Measurements from ENCODE around the gene SPECC1. TPM values are rescaled to one million over a fixed set of nuclear protein-coding genes. Genes with fewer than 3 reads are reported as not detected.

SPECC1 gene
- total and polyA plus RNA-seq, 10 of the 15 experiments (the other 5 are each of a cell fraction or from before 2014, with no cell fraction given): 6.4 to 40.6 (median 23.9) TPM

DNA sequence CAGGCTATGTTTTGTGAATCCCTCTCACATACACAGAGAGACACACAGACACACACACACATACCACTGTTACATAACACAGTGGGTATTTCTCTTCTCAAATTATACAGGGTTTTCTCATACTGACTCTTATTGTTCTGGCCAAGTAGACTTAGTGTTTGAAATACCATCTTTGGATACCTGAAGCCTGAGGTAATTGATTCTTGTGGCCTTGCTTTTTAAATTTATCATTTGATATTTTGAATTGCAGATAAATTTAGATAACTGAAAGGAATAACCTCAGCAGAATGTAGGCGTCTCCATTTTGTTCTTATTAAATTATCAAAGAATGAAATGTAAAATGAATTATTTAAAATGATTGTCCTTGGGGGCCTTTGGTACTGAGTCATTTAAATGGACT is 234.4 kb downstream of the SPECC1 start:
- Histone ChIP-seq H4K20me1 (ENCODE audit: control insufficient read depth, insufficient read depth) (no peaks in the 10 kb centered on the region; the same call in 1 of the 2 replicates), H2AFZ (ENCODE audit: control insufficient read depth, low read depth, low read length) (no peak overlapping the region), H3K36me3 (ENCODE audit: control insufficient read depth in 2 of 2, insufficient read depth in 2 of 2, low read length in 1 of 2) (no peaks in the 10 kb centered on the region; a peak in 1 of 4 replicates), H3K27me3 (replicated peaks in 1 of 2; ENCODE audit: control insufficient read depth in 2 of 2, insufficient read depth in 2 of 2, low read length in 1 of 2) (no peaks in the 10 kb centered on the region), H3K27ac (ENCODE audit: control insufficient read depth, insufficient read depth) (no peak overlapping the region), H3K4me1 (ENCODE audit: control insufficient read depth, insufficient read depth, low read length) (no peaks in the 10 kb centered on the region), H3K4me3 (no peak overlapping the region), H3K79me2 (ENCODE audit: control insufficient read depth, insufficient read depth, low read length) (no peaks in the 10 kb centered on the region), H3K9ac (ENCODE audit: control insufficient read depth, insufficient read depth, low read length) (no peak overlapping the region), H3K9me3 (replicated peaks; ENCODE audit: control insufficient read depth, insufficient read depth, low read length) (no peaks in the 10 kb centered on the region), H3K4me2 (ENCODE audit: control insufficient read depth, insufficient read depth) (no peak overlapping the region)
- RAD21 ChIA-PET (ENCODE audit: unreplicated experiment): no interaction called here
- WGBS (ENCODE audit: insufficient coverage, insufficient replicate concordance, low lambda C conversion rate, missing lambda C conversion rate): 95% methylated on average over 1 of the region's 1 CpG
- SMC1A ChIA-PET (ENCODE audit: uncharacterized antibody, unreplicated experiment): no interaction called here
- ATAC-seq (no peak), FAIRE-seq (no peak), DNase-seq (ENCODE audit: low read depth, low spot score) (no peak)
- in situ Hi-C loops (cut with MboI) (no loop called here), intact Hi-C loops (cut with micrococcal nuclease; ENCODE audit: unreplicated experiment) (no loop called here)
- TF ChIP-seq IKZF2 (IDR thresholded peaks at IDR 0.05) (no peak), ZNF384 (IDR thresholded peaks at IDR 0.05; ENCODE audit: borderline replicate concordance, low read depth, low read length) (no peak), FOXK2 (IDR thresholded peaks at IDR 0.05) (no peak), STAT3 (IDR thresholded peaks at IDR 0.05; ENCODE audit: low read depth, low read length) (no peak), NFIC (IDR thresholded peaks at IDR 0.05; ENCODE audit: low read depth, low read length) (no peak), POLR2AphosphoS2 (IDR thresholded peaks at IDR 0.05; ENCODE audit: low read depth, low read length) (no peak), DPF2 (IDR thresholded peaks at IDR 0.05) (no peak), ZZZ3 (IDR thresholded peaks at IDR 0.05; ENCODE audit: control insufficient read depth, insufficient read length, low read depth) (no peak), JUNB (IDR thresholded peaks at IDR 0.05) (no peak), POU2F2 (IDR thresholded peaks at IDR 0.05; ENCODE audit: borderline replicate concordance, low read depth, low read length) (no peak), ZNF274 (IDR thresholded peaks at IDR 0.05; ENCODE audit: insufficient read depth, insufficient read length) (no peak), CBX3 (IDR thresholded peaks at IDR 0.05; ENCODE audit: borderline replicate concordance, low read depth) (no peak), IRF4 (IDR thresholded peaks at IDR 0.05; ENCODE audit: low read depth, low read length) (no peak)
- TF ChIP-seq, protein P1, sequence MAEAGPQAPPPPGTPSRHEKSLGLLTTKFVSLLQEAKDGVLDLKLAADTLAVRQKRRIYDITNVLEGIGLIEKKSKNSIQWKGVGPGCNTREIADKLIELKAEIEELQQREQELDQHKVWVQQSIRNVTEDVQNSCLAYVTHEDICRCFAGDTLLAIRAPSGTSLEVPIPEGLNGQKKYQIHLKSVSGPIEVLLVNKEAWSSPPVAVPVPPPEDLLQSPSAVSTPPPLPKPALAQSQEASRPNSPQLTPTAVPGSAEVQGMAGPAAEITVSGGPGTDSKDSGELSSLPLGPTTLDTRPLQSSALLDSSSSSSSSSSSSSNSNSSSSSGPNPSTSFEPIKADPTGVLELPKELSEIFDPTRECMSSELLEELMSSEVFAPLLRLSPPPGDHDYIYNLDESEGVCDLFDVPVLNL (IDR thresholded peaks at IDR 0.05; ENCODE audit: low read depth, low read length): no peak
- TF ChIP-seq, protein P2, sequence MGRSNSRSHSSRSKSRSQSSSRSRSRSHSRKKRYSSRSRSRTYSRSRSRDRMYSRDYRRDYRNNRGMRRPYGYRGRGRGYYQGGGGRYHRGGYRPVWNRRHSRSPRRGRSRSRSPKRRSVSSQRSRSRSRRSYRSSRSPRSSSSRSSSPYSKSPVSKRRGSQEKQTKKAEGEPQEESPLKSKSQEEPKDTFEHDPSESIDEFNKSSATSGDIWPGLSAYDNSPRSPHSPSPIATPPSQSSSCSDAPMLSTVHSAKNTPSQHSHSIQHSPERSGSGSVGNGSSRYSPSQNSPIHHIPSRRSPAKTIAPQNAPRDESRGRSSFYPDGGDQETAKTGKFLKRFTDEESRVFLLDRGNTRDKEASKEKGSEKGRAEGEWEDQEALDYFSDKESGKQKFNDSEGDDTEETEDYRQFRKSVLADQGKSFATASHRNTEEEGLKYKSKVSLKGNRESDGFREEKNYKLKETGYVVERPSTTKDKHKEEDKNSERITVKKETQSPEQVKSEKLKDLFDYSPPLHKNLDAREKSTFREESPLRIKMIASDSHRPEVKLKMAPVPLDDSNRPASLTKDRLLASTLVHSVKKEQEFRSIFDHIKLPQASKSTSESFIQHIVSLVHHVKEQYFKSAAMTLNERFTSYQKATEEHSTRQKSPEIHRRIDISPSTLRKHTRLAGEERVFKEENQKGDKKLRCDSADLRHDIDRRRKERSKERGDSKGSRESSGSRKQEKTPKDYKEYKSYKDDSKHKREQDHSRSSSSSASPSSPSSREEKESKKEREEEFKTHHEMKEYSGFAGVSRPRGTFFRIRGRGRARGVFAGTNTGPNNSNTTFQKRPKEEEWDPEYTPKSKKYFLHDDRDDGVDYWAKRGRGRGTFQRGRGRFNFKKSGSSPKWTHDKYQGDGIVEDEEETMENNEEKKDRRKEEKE (IDR thresholded peaks at IDR 0.05): no peak
- no TSS peak for BruUV-seq (replicated peaks)
- POLR2A ChIA-PET: no interaction called here
- CTCF ChIA-PET: no interaction called here
